ENCODE measurements around the gene CHKB. TPM values are rescaled to one million over a fixed set of nuclear protein-coding genes. Genes with fewer than 3 reads are reported as not detected.

Gene CHKB
- total and polyA plus RNA-seq, 10 of the 15 experiments (the other 5 are each of a cell fraction or from before 2014, with no cell fraction given): 10.0 to 93.9 (median 57.0) TPM

GRCh38 chr22:50625568-50626313, 43.1 kb upstream of the CHKB start (continued):
- no peak for TF ChIP-seq ZNF622 (IDR thresholded peaks at IDR 0.05)
- no peak for TF ChIP-seq SMAD1 (IDR thresholded peaks at IDR 0.05; ENCODE audit: low read depth, partially characterized antibody)
- no peak for TF ChIP-seq ASH2L (IDR thresholded peaks at IDR 0.05; ENCODE audit: borderline replicate concordance, low read depth)
- no peak for TF ChIP-seq JUNB (IDR thresholded peaks at IDR 0.05)
- TF ChIP-seq CHD4 (IDR thresholded peaks at IDR 0.05): no peak
- TF ChIP-seq, protein P1, sequence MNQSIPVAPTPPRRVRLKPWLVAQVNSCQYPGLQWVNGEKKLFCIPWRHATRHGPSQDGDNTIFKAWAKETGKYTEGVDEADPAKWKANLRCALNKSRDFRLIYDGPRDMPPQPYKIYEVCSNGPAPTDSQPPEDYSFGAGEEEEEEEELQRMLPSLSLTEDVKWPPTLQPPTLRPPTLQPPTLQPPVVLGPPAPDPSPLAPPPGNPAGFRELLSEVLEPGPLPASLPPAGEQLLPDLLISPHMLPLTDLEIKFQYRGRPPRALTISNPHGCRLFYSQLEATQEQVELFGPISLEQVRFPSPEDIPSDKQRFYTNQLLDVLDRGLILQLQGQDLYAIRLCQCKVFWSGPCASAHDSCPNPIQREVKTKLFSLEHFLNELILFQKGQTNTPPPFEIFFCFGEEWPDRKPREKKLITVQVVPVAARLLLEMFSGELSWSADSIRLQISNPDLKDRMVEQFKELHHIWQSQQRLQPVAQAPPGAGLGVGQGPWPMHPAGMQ (IDR thresholded peaks at IDR 0.05; ENCODE audit: borderline replicate concordance): no peak
- no peak for TF ChIP-seq SIN3A (IDR thresholded peaks at IDR 0.05; ENCODE audit: low read depth, low read length)
- TF ChIP-seq, protein P2, sequence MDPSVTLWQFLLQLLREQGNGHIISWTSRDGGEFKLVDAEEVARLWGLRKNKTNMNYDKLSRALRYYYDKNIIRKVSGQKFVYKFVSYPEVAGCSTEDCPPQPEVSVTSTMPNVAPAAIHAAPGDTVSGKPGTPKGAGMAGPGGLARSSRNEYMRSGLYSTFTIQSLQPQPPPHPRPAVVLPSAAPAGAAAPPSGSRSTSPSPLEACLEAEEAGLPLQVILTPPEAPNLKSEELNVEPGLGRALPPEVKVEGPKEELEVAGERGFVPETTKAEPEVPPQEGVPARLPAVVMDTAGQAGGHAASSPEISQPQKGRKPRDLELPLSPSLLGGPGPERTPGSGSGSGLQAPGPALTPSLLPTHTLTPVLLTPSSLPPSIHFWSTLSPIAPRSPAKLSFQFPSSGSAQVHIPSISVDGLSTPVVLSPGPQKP (IDR thresholded peaks at IDR 0.05; ENCODE audit: low read depth, low read length): no peak
- no peak for TF ChIP-seq ZBED1 (IDR thresholded peaks at IDR 0.05; ENCODE audit: borderline replicate concordance)
- TF ChIP-seq, protein P3, sequence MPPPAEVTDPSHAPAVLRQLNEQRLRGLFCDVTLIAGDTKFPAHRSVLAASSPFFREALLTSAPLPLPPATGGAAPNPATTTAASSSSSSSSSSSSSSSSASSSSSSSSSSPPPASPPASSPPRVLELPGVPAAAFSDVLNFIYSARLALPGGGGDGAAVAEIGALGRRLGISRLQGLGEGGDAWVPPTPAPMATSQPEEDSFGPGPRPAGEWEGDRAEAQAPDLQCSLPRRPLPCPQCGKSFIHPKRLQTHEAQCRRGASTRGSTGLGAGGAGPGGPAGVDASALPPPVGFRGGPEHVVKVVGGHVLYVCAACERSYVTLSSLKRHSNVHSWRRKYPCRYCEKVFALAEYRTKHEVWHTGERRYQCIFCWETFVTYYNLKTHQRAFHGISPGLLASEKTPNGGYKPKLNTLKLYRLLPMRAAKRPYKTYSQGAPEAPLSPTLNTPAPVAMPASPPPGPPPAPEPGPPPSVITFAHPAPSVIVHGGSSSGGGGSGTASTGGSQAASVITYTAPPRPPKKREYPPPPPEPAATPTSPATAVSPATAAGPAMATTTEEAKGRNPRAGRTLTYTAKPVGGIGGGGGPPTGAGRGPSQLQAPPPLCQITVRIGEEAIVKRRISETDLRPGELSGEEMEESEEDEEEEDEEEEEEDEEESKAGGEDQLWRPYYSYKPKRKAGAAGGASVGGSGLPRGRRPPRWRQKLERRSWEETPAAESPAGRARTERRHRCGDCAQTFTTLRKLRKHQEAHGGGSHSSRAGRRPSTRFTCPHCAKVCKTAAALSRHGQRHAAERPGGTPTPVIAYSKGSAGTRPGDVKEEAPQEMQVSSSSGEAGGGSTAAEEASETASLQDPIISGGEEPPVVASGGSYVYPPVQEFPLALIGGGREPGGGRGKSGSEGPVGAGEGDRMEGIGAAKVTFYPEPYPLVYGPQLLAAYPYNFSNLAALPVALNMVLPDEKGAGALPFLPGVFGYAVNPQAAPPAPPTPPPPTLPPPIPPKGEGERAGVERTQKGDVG (CRISPR knock-in tag; IDR thresholded peaks at IDR 0.05): no peak
- TF ChIP-seq NFYA (IDR thresholded peaks at IDR 0.05; ENCODE audit: borderline replicate concordance, low read depth, low read length): no peak
- no peak for TF ChIP-seq IRF3 (IDR thresholded peaks at IDR 0.05)

Data from GM12878 (cell line).